ENCODE results near the gene HMGB3.
A peak's percentile ranks its signal among the peaks of the same experiment; 100 is the strongest.
"Not testable (repeated sequence)": the region's sequence is repeated elsewhere in the genome, so short reads cannot be mapped to it uniquely, and the experiment has no call there.

The HMGB3 gene

DNA sequence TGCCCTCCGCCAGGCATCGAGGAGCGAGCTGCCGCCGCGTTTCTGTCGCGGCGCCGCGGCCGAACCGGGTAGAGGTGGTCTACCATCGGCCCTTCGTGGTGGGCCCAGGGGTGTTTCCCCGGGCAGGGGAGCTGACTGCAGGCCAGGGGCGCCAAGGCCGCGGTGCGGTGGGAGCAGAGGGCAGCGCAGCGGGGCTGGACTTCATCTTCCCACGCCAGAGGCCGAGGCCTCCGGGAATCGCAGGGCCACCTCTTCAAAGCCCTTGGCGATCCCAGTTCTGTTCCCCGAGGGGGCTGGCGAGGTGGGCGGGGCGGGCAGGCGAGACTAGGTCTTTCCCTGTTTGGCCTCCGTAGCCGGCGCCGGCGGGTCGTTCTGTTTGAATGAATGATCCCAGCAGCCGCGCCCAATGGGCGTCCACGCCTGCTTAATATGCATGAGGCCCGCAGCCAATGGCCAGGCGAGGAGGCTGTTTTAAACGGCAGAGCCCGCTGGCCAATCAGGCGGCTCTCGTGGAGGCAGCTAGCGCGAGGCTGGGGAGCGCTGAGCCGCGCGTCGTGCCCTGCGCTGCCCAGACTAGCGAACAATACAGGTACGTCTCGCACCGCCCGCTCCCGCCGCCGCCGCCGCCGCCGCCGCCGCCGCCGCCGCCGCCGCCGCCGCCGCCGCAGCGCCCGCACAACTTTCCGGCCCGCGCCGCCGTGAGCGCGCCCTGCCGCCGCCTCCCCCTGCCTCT lies at the start of gene HMGB3:
Gene HMGB3, plus strand, starts transcription at position 548 of the 733 bp plus-strand sequence. CDS start 2,265 bp downstream, outside the sequence.
- DNase-seq (ENCODE audit: low read depth): peak; percentile 87

DNA sequence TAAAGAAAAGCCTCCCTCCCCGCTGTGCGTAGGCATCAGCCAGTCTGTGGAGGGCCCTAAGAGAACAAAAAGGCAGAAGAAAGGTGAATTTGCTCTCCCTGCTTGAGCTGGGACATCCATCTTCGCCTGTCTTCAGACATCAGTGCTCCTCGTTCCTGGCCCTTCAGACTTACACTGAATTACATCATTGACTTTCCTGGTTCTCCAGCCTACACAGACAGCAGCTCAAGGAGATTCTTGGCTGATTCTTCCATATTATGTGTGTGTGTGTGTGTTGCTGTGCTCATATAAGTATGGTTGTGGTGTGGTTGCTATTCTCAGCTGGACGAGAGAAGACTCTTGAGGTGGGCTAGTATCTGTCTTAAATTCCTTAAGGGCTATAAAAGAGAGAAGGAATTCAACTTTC lies 49.2 kb upstream of the HMGB3 start:
- DNase-seq (ENCODE audit: low read depth): no peak

DNA sequence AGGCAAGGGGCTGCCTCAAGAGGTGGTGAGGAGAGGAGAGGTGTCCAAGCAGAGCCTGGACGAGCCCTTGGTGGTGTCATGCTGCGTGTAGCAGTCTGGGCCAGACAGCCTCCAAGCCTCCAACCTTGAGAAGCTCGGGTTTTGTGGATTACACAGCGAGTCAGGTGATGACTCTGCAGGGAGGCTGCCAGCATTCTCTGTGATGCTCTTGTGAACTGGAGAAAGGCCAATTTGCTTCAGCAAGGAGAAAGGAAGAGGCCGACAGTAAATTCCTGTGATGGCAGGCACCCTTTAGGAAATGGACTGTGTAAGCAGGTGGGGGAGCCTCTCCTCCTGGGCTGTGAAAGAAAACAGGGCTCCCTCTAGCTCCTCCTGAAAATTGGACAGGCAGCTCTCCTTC lies 48.7 kb upstream of the HMGB3 start:
- DNase-seq (ENCODE audit: low read depth): peak; percentile 52

DNA sequence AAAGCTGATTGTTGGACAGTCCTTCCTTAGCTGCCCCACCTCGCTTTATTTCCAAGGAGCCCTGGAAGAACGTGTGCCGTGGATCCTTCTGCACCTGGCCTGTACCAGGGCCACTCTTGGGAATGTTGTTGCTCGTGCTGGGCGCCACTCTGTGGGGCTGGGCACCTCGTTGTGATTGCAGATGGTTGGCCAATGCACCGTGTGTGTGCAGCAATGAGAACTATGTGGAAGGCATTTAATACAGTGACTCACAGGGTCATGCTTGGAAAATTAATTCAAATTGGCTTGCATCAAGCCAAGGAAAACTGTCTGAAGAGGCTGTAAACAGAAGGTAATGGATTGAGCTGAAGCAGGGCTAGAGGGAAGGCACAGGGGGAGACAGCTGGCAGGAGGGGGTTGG lies 47.7 kb upstream of the HMGB3 start:
- peak; percentile 71 for DNase-seq (ENCODE audit: low read depth)

DNA sequence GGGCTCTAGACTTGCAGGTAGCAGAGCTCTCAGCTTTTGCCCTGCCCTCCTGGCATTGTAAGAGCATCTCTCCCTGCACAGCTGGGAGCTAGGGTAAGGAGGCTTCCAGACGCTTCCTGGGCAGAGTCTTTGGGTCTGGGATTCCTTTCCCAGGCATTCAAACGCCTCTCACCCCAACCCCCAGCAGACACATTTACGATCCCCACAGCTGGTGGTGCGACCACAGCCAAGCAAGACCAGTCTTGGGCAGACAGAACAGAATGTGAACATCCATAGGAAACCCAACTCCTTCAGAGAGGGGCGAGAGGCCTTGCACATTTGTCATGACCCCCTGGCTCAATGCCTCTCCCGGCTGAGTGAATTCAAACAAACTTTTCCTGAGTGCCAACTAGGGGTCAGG lies 46.6 kb upstream of the HMGB3 start:
- no peak for DNase-seq (ENCODE audit: low read depth)

DNA sequence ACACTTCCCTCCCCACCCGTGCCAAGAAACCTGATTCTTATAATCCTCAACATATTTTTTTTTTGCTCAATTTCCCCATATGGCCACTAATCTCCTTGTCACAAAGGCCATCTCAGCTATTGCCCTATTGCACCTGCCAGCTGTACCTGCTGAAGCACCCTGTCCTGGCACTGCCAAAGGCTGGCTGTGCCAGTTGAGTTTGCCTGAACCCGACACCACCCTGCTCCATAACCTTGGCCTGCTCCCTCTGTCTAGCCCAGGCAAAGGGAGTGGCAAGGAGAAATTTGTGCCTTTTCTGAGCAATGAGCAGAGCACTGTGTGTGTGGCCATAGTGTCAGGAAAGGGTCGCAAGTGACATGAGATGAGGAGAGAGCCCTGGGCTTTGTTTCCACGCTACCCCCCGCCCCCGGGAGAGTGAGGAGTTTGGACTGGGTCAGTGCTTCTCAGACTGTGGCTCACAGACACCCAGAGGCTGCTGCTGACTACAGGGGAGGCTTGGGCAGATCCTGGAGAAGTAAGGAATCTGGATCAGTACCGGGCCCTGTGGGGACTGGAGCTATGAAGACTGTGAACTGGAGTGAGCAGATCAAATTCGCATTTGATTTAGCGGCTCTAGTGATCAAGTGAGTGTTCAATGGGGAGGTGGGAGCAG lies 42.2 kb upstream of the HMGB3 start:
- no peak for DNase-seq (ENCODE audit: low read depth)

DNA sequence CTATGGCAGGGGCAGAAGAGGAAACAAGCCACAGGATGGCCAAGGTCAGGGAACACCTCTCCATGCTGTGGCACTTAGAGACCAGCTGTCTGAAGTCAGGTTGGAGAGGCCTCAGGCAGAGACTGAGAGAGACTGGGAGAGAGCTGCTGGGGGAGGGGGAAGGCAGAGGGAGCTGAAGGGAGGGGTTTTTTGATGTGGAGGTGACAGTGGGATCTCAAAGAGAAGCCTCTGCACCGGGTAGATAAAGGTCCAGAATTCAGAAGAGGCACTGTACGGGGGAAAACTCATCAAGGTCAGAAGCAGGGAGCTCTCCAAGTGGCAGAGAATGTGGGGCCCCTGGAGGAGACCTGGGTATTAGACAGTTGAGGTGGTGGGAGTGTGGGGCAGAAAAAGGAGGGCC lies 41.6 kb upstream of the HMGB3 start:
- DNase-seq (ENCODE audit: low read depth): no peak

DNA sequence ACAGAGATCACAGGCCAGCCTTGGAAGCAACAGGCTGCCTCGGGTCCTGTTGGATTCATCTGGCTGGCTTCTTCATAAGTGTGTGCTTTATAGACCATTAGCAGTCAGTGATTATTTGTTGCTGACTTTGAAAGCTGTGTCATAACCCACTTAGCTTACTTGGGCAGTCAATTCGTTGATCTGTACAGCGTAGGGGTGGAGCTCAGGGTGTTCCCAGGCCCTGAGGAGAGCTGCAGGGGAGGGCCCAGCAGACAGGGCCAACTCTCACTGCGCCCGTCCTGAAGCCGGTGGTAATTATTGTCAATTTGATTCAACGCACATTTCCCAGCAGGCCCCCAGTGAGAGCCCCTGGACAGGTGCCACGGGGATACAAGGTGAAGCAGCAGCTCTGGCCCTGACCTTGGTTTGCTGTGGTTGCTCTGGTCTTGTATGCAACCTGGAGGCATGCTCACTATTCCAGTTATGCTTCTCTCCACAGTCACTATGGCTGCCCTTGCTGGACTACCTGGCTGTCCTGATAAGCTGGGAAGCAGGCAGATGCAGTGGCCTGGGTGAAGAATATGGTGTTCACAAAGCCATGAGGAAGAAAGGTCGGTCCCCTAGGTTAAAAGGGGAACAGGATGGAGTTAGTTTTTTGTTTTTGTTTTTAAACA lies 40.1 kb upstream of the HMGB3 start:
- DNase-seq (ENCODE audit: low read depth): no peak

DNA sequence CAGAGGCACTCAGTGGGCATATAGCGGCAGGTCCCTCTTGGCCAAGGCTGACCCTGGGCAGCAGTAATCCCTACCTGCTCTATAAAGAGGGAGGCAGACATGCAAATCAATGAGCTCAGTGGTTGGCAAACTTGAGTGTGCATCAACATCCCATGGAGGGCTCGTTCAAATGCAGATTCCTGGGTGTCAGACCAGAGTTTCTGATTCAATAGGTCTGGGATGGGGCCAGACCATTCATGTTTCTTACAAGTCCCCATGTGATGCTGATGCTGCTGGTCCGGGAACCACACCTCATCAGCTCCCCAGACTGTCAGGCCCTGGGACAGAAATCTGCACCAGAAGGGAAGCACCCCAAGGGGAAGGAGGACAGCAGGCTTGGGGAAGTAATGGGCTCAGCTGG lies 38.9 kb upstream of the HMGB3 start:
- no peak for DNase-seq (ENCODE audit: low read depth)

DNA sequence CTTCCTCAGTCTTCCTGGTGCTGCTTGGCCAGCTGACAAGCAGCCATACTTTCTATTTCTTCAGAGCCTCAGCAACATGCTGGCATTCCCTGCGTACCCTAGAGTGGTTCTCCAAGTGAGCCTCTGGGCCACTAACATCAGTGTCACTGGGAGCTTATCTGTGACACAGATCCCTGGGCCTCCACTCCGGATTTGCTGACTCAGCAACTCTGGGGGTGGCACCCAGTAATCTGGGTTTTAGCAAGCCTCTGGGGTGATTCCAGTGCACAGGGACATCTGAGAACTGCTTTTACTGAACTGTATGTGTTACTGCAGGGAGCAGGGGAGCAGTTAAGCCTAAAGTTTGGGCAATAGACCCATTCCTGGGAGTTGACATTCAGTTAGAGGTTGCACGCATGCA lies 28.2 kb upstream of the HMGB3 start:
- DNase-seq (ENCODE audit: low read depth): no peak

DNA sequence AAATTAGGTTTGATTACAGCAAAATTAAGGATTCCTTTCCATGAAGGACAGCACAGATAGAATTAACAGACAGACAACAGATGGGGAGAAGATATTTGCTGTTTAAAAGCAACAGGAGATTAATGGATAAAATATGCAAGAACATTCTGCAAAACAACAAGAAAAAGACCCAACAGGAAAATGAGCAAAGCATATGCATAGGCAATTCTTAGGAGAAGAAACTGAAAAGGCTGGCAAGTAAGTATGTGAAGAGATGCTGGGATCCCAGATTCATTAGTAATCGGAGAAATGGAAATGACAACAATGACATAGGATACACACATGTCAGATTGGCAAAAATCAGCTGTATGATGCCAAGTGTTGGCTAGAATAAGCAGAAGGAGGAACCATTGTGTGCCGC lies 27.5 kb upstream of the HMGB3 start:
- no peak for DNase-seq (ENCODE audit: low read depth)

DNA sequence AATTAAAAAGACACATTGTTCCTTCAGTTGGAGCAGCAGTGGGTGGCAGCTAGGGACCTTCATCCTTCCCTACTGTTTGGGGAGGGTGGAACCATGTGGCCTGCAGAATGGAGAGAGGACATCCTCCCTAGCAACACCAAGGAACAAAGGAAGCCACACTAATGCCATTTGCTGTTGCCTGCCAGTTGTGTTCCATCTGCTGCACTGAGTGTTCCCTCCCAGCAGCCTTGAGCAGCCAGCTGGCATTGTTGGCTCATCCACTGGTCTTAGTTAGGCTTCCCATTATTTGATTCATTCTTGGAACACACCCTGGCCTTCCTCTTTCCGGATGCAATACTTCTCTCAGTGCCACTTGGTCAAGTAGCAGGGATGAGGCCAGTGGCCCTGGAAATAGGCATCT lies 25.0 kb upstream of the HMGB3 start:
- peak; percentile 35 for DNase-seq (ENCODE audit: low read depth)

DNA sequence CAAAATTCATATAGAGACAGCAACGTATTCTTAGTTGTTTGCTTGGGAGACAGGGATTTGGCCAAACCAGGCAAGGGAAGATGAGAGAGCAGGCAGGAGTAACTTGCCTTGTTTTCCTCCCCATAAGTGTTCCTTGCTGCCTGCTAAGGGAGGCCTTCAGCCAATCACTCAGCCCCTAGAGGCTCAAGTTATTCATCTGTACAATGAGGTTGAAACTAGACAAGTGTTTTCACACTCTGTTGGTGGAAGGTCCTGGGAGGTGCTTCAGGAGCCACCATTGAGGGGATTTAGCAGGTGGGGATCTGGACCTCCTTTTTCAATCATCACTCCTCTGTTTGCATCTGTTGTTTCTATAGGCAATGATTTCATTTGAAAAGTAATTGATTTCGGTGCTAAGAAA lies 23.6 kb upstream of the HMGB3 start:
- DNase-seq (ENCODE audit: low read depth): no peak

DNA sequence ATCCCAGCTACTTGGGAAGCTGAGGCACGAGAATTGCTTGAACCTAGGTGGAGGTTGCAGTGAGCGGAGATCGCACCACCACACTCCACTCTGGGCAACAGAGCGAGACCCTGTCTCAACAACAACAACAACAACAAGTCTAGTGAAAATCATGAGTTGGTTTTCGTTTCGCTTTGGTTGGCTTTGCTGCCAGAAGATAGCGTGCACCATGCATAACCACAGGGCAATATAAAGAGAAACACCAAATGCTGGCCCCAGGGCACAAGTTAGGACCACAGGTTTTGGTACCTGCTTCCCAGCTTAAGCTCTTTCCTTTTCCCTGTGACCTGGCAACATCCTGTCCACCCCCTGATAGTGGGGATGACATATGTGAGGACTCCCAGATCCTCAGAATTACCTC lies 21.5 kb upstream of the HMGB3 start:
- DNase-seq (ENCODE audit: low read depth): no peak

DNA sequence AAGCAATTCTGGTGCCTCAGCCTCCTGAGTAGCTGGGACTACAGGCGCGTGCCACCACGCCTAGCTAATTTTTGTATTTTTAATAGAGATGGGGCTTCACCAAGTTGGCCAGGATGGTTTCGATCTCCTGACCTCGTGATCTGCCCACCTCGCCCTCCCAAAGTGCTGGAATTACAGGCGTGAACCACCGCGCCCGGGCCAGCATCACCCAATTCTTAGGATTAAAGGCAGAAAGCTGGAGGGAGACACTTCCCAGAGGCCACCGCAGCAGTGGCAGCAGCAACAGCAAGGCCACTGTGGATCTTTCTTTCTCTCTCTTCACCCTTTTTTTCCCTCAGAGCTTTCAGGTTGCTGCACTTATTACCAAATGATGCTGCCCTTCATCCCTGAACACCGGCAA lies 18.7 kb upstream of the HMGB3 start:
- DNase-seq (ENCODE audit: low read depth): not testable (repeated sequence)

DNA sequence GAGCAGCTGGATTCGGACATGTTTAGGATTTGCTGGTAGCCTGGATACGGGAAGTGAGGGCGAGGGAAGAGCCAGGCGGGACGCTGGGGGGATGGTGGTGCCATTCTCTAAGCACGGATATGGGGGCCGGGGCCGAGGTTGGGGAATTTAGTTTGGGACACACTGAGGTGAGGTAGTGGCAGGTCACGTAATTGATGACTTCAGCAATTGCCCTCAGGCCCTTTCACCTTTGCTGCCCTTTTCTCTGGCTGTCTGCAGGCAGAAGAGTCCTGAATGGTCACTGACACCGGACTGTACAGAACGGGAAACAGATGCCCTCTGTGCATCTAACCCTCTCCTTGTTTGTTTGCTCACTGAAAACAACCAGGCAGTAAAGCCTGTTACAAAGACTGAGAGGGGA lies 16.9 kb upstream of the HMGB3 start:
- no peak for DNase-seq (ENCODE audit: low read depth)

DNA sequence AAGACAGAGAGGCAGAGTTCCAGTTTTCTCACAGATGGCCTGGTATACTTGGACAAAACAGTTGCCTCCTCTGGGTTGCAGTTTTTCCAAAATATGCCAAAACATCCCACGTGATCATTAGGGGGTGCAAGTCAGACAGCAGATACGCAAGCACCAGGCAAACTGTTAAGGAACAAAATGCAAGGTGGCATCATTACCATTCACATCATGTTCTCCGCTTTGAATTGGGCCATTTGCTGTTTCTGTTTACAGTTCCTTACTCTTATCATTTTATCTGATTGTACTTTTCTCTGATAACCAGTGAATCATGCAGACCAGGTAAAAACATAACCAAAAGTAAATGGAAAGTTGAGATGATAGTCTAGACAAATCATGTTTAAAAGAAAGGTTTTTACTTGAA lies 16.4 kb upstream of the HMGB3 start:
- DNase-seq (ENCODE audit: low read depth): no peak

DNA sequence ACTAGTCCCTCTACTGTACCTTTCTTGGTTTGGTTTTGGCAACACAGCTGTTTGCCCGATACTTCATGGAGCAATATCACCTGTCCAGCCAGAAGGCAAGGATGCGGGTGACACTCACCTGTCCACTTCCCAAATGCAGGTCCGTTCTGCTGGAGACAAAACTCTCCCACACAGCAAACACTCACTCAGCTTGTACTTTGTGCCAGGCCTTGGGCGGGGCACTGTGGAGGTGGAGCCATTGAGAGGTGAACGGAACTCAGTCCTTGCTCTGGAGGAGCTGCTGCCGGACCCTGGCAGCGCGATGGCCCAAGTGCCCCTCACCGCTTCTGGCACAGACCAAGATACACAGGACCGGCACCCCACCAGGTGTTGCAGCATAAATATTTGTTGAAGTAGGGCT lies 15.3 kb upstream of the HMGB3 start:
- DNase-seq (ENCODE audit: low read depth): no peak

DNA sequence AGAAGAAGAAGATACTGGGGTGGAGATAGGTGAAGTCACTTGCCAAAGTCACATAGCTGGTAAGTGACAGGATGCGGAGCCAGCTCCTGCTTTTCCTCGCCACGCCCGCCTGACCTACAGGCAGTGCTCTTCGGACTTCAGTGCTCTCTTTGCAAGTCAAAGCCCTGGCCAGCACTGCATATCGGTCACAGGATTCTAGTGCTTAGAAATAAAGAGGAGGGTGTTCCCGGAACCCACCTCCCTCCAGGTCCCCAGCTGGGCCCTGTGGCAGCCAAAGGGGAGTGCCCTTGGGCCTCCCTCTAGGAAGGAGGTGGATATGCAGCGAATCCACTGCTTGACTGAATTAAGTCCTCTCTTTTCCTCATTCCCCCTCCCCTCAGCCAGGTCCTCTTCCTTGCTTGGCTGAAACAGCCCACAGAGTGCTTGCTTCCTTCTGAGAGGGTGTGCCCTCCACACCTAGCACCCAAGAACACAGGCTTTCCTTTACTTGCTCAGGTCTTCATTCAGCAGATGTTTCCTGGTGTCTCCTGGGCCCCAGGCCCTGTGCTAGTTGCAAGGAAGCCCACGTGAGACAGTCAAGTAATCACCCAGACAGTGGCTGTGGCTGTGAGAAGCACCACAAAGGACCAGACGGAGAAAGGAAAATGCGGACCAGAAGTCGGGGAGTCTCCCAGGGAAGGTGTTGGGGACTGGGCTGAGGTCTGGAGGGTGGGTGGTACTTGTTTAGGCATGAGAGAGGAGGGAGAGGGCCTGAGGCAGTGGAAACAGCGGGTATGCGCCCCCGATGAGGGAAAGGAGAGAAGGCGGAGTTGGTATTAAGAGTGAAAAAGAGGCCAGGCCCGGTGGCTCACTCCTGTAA lies 14.0 kb upstream of the HMGB3 start:
- no peak for DNase-seq (ENCODE audit: low read depth)

DNA sequence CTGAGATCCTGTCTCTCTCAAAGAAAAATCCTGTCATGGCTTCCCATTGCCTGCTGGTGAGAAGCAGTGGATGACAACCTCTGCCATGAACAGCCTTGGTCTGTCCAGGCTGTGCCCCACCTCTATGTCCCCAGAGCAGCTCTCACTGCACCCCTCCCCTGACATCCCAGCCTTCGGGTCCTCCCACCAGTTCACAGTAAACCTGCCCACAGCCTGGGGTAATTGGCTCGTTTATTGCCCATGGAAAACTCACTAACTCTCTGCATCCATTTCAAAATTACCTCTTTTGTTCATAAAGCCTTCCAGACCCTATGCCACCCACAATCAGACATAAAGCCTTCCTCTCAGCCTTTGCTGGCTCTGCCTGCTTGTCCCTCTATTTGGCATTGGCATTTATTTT lies 10.7 kb upstream of the HMGB3 start:
- no peak for DNase-seq (ENCODE audit: low read depth)

DNA sequence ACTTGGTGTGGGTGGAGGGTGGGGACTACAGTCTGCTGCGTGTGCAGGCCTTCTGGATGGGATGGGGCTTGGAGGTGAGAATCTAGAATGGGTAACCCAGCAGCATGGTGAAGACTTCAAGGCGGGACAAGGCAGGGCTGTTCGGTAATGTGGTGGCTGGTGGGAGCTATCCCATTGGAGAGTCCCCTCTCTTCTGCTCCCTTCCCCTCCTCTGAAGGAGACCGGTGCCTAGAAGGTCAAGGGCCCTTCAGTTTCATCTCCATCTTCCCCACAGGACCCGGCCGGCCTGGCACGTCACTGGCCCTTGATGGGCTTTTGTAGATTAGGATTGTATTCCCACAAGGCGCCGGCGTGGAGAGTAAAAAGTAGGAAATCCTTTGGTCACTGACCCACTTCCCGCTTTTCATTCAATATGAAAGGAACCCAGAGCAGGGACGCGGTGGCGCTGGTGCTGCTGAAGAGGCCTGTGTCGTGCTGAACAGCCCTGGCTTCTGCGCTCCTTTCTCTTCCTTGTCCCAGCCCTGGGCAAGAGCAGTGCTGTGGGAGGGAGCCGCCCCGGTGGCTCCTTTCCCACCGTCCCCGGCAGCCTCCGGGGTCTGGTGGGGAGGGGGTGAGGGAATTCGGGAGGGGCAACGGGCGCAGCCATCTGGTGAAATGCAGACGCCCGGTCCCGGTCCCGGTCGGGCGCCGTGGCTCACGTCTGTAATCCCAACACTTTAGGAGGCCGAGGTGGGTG lies 7.3 kb upstream of the HMGB3 start:
- no peak for DNase-seq (ENCODE audit: low read depth)
